HepG2 (cell line): ENCODE data around the gene DEFB124.

Source experiments
- EHMT2 ChIP-seq: fragments of 200-600 bp; sonication (generic); IDR thresholded peaks from 2 replicates; pipeline ENCODE4 v1.7.0; 2017; ENCODE audit warnings: antibody characterized with exemption, low read depth, low read length, borderline replicate concordance
- ETV6 ChIP-seq: sonication (generic); formaldehyde crosslinking; conservative IDR thresholded peaks from 2 replicates; pipeline ENCODE4 v1.4.0; 2020; ENCODE audit warnings: missing genetic modification reagents
- JUND ChIP-seq: sonication (generic); formaldehyde crosslinking; IDR thresholded peaks from 2 replicates; pipeline ENCODE4 v1.8.0; 2022; ENCODE audit warnings: mild to moderate bottlenecking, missing genetic modification reagents
- PRPF4 ChIP-seq: fragments of 200-400 bp; formaldehyde crosslinking; IDR thresholded peaks from 2 replicates; pipeline ENCODE4 v1.6.1; 2016; ENCODE audit warnings: low read length, low read depth; ENCODE audit not compliant: poor library complexity, severe bottlenecking
- WIZ ChIP-seq: sonication (generic); formaldehyde crosslinking; IDR thresholded peaks from 2 replicates; pipeline ENCODE4 v1.5.1; 2020; ENCODE audit warnings: mild to moderate bottlenecking, missing genetic modification reagents
- TF ChIP-seq, protein P1 (sequence below): sonication (generic); formaldehyde crosslinking; IDR thresholded peaks from 2 replicates; pipeline ENCODE4 v1.5.0; 2020; ENCODE audit warnings: mild to moderate bottlenecking, missing genetic modification reagents, moderate library complexity
- TF ChIP-seq, protein P2 (sequence below): sonication (generic); formaldehyde crosslinking; IDR thresholded peaks from 2 replicates; pipeline ENCODE4 v1.4.0; 2020; ENCODE audit warnings: missing genetic modification reagents
- TF ChIP-seq, protein P3 (sequence below): sonication (generic); formaldehyde crosslinking; IDR thresholded peaks from 2 replicates; pipeline ENCODE4 v1.4.0; 2020; ENCODE audit warnings: missing genetic modification reagents
- TF ChIP-seq, protein P4 (sequence below): sonication (generic); formaldehyde crosslinking; IDR thresholded peaks from 2 replicates; pipeline ENCODE4 v1.4.0; 2020; ENCODE audit warnings: low read depth, mild to moderate bottlenecking, missing genetic modification reagents
- TF ChIP-seq, protein P5 (sequence below): sonication (generic); formaldehyde crosslinking; IDR thresholded peaks from 2 replicates; pipeline ENCODE4 v1.8.1; 2023; ENCODE audit warnings: mild to moderate bottlenecking, missing genetic modification reagents

DNA sequence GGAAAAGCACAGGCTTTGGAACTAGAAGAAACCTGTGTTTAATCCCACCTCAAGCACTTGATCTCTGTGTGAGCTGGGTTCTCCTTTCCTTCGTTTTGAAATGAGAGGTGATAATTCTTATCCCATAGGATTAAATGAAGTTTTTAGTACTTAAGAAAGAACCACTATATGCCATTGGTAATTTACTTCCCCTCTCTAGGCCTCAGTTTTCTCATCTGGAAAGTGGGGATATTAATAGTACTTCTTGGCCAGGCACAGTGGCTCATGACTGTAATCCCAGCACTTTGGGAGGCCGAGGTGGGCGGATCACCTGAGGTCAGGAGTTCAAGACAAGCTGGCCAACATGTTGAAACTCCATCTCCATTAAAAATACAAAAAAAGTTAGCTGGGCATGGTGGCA, 14.2 kb upstream of the DEFB124 start:
- no peak for TF ChIP-seq PRPF4
- TF ChIP-seq ETV6 (CRISPR knock-in tag), result no peak
- TF ChIP-seq, protein P1, sequence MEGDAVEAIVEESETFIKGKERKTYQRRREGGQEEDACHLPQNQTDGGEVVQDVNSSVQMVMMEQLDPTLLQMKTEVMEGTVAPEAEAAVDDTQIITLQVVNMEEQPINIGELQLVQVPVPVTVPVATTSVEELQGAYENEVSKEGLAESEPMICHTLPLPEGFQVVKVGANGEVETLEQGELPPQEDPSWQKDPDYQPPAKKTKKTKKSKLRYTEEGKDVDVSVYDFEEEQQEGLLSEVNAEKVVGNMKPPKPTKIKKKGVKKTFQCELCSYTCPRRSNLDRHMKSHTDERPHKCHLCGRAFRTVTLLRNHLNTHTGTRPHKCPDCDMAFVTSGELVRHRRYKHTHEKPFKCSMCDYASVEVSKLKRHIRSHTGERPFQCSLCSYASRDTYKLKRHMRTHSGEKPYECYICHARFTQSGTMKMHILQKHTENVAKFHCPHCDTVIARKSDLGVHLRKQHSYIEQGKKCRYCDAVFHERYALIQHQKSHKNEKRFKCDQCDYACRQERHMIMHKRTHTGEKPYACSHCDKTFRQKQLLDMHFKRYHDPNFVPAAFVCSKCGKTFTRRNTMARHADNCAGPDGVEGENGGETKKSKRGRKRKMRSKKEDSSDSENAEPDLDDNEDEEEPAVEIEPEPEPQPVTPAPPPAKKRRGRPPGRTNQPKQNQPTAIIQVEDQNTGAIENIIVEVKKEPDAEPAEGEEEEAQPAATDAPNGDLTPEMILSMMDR (CRISPR knock-in tag), result no peak
- TF ChIP-seq WIZ (CRISPR knock-in tag), result no peak
- TF ChIP-seq, protein P2, sequence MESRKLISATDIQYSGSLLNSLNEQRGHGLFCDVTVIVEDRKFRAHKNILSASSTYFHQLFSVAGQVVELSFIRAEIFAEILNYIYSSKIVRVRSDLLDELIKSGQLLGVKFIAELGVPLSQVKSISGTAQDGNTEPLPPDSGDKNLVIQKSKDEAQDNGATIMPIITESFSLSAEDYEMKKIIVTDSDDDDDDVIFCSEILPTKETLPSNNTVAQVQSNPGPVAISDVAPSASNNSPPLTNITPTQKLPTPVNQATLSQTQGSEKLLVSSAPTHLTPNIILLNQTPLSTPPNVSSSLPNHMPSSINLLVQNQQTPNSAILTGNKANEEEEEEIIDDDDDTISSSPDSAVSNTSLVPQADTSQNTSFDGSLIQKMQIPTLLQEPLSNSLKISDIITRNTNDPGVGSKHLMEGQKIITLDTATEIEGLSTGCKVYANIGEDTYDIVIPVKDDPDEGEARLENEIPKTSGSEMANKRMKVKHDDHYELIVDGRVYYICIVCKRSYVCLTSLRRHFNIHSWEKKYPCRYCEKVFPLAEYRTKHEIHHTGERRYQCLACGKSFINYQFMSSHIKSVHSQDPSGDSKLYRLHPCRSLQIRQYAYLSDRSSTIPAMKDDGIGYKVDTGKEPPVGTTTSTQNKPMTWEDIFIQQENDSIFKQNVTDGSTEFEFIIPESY (CRISPR knock-in tag), result no peak
- TF ChIP-seq JUND (CRISPR knock-in tag), result no peak
- TF ChIP-seq, protein P3, sequence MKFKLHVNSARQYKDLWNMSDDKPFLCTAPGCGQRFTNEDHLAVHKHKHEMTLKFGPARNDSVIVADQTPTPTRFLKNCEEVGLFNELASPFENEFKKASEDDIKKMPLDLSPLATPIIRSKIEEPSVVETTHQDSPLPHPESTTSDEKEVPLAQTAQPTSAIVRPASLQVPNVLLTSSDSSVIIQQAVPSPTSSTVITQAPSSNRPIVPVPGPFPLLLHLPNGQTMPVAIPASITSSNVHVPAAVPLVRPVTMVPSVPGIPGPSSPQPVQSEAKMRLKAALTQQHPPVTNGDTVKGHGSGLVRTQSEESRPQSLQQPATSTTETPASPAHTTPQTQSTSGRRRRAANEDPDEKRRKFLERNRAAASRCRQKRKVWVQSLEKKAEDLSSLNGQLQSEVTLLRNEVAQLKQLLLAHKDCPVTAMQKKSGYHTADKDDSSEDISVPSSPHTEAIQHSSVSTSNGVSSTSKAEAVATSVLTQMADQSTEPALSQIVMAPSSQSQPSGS (CRISPR knock-in tag), result no peak
- TF ChIP-seq, protein P4, sequence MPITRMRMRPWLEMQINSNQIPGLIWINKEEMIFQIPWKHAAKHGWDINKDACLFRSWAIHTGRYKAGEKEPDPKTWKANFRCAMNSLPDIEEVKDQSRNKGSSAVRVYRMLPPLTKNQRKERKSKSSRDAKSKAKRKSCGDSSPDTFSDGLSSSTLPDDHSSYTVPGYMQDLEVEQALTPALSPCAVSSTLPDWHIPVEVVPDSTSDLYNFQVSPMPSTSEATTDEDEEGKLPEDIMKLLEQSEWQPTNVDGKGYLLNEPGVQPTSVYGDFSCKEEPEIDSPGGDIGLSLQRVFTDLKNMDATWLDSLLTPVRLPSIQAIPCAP, result no peak
- TF ChIP-seq, protein P5, sequence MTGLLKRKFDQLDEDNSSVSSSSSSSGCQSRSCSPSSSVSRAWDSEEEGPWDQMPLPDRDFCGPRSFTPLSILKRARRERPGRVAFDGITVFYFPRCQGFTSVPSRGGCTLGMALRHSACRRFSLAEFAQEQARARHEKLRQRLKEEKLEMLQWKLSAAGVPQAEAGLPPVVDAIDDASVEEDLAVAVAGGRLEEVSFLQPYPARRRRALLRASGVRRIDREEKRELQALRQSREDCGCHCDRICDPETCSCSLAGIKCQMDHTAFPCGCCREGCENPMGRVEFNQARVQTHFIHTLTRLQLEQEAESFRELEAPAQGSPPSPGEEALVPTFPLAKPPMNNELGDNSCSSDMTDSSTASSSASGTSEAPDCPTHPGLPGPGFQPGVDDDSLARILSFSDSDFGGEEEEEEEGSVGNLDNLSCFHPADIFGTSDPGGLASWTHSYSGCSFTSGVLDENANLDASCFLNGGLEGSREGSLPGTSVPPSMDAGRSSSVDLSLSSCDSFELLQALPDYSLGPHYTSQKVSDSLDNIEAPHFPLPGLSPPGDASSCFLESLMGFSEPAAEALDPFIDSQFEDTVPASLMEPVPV (CRISPR knock-in tag), result no peak
- no peak for TF ChIP-seq EHMT2
